ENCODE results near the gene KNDC1.

Gene KNDC1

DNA sequence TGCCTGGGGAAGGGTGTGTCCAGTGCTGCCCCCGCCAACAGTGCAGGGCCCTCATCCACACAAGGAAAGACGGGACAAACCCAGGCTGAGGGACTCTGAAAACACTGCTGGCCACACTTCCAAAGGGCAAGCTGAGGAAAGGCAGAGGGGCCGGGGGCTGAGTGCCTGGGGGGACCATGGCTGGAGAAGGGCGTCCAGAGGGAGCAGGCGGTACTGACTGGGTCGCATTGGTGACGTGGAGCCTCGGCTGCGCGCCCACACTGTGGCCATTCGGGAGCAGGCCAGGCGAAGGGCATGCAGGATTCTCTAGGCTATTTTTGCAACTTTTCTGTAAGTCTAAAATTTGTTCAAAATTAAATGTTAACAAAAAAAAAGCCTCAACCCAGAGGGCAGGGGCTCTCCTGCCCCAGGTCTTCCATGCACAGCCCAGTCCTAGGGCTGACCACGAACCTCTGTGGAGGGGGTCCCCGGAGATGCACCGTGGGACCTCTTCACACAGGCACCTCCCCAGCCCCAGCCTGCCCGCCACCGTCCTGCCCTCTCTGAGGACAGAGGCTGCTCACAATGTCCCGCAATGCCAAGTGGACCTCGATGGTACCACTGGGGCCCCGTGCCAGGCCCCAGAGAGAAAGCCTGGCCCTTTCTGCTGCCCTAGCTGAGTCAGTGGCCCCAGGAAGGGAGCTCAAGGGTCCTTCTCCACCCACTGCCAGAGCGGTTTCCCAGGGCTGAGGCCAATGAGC is 106.2 kb downstream of the KNDC1 start:
- no peaks in the 10 kb centered on the region for H3K9me3 ChIP-seq (ENCODE audit: control insufficient read depth, insufficient read depth, low read length)
- no peak overlapping the region for H3K9ac ChIP-seq (ENCODE audit: low read depth, low read length)
- no peak overlapping the region for H3K4me3 ChIP-seq (ENCODE audit: low read depth, low read length)
- peaks cover 3% of the 10 kb centered on the region for H3K4me1 ChIP-seq (ENCODE audit: control insufficient read depth, insufficient read depth, low read length)
- peaks cover 3% of the 10 kb centered on the region for H3K36me3 ChIP-seq (ENCODE audit: control insufficient read depth, insufficient read depth, low read length)
- peaks cover 10% of the 10 kb centered on the region for H3K27me3 ChIP-seq (ENCODE audit: control insufficient read depth, insufficient read depth, low read length)

DNA sequence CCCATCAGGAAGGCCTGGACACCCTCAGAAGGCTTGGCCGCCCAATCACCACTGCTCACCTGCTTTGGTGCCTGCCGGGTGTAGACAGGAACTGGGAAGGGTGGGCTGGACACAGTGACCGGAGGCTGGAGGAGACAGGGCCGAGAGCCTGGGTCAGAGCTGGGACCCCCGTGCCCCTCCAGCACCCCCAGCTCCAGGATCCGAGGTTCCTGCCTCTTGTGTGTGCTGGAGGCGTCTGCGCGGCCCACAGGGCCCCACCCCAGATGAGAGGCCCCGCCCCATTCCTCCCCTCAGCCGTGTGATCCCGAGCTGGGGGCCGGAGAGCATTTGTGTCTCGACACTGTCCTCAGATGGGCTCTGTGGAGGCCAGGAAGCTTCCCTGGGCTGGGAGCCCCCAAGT is 107.3 kb downstream of the KNDC1 start:
- no peaks in the 10 kb centered on the region for H3K9me3 ChIP-seq (ENCODE audit: control insufficient read depth, insufficient read depth, low read length)
- peaks cover 3% of the 10 kb centered on the region for H3K36me3 ChIP-seq (ENCODE audit: control insufficient read depth, insufficient read depth, low read length)
- H3K27me3 ChIP-seq (ENCODE audit: control insufficient read depth, insufficient read depth, low read length): peaks cover 8% of the 10 kb centered on the region
- H3K9ac ChIP-seq (ENCODE audit: low read depth, low read length): no peak overlapping the region
- H3K4me3 ChIP-seq (ENCODE audit: low read depth, low read length): no peak overlapping the region
- peaks cover 2% of the 10 kb centered on the region for H3K4me1 ChIP-seq (ENCODE audit: control insufficient read depth, insufficient read depth, low read length)

DNA sequence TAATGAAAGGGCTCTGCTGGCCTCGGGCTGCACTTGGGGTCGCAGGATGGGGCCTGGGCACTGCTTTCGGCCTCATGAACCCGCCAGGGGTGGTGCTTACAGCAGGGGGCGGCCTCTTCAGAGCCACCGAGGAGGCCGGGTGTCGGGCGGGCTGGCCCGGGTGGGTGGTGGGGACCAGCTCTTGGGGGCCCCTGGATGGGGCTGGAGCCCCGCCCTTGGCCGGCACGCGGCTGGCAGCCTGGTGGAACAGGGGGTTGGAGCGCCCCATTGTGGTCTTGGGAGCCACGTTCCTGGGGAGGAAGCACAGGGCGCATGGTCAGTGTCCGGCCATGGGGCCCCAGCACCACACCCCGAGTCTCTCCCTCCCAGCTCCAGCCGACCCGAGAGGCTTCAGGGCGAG is 107.8 kb downstream of the KNDC1 start:
- no peak overlapping the region for H3K4me3 ChIP-seq (ENCODE audit: low read depth, low read length)
- no peak overlapping the region for H3K9ac ChIP-seq (ENCODE audit: low read depth, low read length)
- peaks cover 3% of the 10 kb centered on the region for H3K27me3 ChIP-seq (ENCODE audit: control insufficient read depth, insufficient read depth, low read length)
- no peaks in the 10 kb centered on the region for H3K4me1 ChIP-seq (ENCODE audit: control insufficient read depth, insufficient read depth, low read length)
- H3K36me3 ChIP-seq (ENCODE audit: control insufficient read depth, insufficient read depth, low read length): peaks cover 3% of the 10 kb centered on the region
- no peaks in the 10 kb centered on the region for H3K9me3 ChIP-seq (ENCODE audit: control insufficient read depth, insufficient read depth, low read length)

DNA sequence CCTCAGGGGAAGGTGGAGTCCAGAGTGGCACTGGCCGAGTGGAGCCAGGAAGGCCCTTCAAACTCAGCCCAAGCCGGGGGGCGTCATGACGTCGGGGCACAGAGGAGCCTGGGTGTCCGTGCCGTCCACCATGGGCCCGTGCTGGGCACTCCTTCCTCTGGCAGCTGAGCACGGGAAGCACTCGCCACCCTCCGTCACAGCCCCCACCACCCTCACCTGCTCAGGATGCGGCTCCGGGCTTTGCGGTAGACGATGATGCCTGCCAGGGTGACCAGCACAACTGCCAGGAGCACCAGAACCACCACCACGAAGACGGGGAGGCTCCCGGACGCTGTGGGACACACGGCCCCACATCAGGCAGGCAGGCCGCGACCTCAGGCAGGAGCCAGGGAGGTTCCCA is 108.5 kb downstream of the KNDC1 start:
- no peak overlapping the region for H3K4me3 ChIP-seq (ENCODE audit: low read depth, low read length)
- no peaks in the 10 kb centered on the region for H3K9me3 ChIP-seq (ENCODE audit: control insufficient read depth, insufficient read depth, low read length)
- H3K4me1 ChIP-seq (ENCODE audit: control insufficient read depth, insufficient read depth, low read length): no peaks in the 10 kb centered on the region
- H3K27me3 ChIP-seq (ENCODE audit: control insufficient read depth, insufficient read depth, low read length): no peaks in the 10 kb centered on the region
- H3K9ac ChIP-seq (ENCODE audit: low read depth, low read length): no peak overlapping the region
- peaks cover 3% of the 10 kb centered on the region for H3K36me3 ChIP-seq (ENCODE audit: control insufficient read depth, insufficient read depth, low read length)

DNA sequence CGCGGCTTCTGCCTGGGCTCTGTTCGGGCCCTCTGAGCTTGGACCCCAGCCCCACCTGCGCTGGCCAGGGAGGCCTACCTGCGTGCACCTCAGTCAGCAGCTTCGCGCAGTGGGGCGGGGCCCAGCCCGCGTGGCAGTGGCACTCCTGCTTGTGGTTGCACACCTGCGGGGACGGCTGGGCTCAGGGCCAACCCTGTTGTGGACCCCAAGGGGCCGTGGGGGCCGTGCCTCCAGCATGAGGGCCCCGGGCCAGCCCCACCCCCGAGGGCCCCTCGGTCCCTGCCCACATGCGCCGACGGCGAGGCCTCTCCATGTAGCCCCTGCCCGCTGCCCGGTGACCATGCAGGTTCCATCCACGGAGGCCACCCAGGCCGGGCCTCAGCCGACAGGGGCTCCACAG is 109.3 kb downstream of the KNDC1 start:
- Histone ChIP-seq H3K27me3 (ENCODE audit: control insufficient read depth, insufficient read depth, low read length) (no peaks in the 10 kb centered on the region), H3K4me3 (ENCODE audit: low read depth, low read length) (no peak overlapping the region), H3K4me1 (ENCODE audit: control insufficient read depth, insufficient read depth, low read length) (no peaks in the 10 kb centered on the region), H3K9me3 (ENCODE audit: control insufficient read depth, insufficient read depth, low read length) (no peaks in the 10 kb centered on the region), H3K9ac (ENCODE audit: low read depth, low read length) (no peak overlapping the region), H3K36me3 (ENCODE audit: control insufficient read depth, insufficient read depth, low read length) (peaks cover 3% of the 10 kb centered on the region)

DNA sequence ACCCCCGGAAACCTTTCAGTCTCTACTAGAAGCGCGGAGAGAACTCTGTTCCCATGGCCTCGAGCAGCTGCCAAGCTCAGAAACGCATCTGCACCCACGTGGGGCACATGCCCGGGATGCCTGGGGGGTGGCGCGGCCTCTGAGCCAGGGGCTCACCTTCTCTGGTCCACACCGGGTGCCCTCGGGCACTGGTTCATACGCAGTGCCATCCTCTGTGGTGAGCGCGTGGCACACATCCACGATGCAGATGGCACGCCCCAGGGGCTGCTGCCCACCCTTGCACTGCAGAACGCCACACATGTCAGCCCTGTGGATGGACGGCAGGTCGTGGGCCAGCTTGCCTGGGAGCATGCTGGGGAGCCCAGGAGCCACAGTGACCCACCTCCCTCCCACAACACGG is 110.2 kb downstream of the KNDC1 start:
- Histone ChIP-seq H3K9ac (ENCODE audit: low read depth, low read length) (no peak overlapping the region), H3K4me1 (ENCODE audit: control insufficient read depth, insufficient read depth, low read length) (no peaks in the 10 kb centered on the region), H3K4me3 (ENCODE audit: low read depth, low read length) (no peak overlapping the region), H3K9me3 (ENCODE audit: control insufficient read depth, insufficient read depth, low read length) (no peaks in the 10 kb centered on the region), H3K36me3 (ENCODE audit: control insufficient read depth, insufficient read depth, low read length) (peaks cover 3% of the 10 kb centered on the region), H3K27me3 (ENCODE audit: control insufficient read depth, insufficient read depth, low read length) (no peaks in the 10 kb centered on the region)

DNA sequence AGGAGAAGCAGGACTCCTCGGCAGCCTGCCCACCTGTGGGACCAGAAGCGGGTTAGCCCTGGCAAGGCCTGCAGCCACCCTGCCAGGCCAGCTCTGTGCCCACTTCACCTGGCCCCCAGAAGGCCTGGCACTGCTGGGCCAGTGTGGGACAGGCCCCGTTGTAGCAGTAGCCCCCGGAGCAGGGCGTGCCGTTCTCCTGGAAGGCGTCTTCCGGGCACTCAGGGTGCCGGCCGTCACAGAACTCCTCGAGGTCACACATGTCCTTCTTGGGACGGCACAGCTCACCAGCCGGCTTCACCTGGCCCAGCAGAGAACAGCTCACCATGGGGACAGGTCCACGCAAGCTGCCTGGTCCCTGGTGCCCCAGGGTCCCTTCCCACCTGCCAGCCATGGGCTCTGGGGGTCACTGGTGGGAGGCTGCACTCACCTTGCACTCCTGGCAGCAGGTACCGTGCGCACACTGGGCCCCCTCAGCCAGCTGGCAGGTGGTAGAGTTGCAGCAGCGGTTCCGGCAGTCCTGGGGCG is 110.8 kb downstream of the KNDC1 start:
- H3K27me3 ChIP-seq (ENCODE audit: control insufficient read depth, insufficient read depth, low read length): no peaks in the 10 kb centered on the region
- H3K9ac ChIP-seq (ENCODE audit: low read depth, low read length): no peak overlapping the region
- H3K4me3 ChIP-seq (ENCODE audit: low read depth, low read length): no peak overlapping the region
- no peaks in the 10 kb centered on the region for H3K9me3 ChIP-seq (ENCODE audit: control insufficient read depth, insufficient read depth, low read length)
- no peaks in the 10 kb centered on the region for H3K4me1 ChIP-seq (ENCODE audit: control insufficient read depth, insufficient read depth, low read length)
- peaks cover 3% of the 10 kb centered on the region for H3K36me3 ChIP-seq (ENCODE audit: control insufficient read depth, insufficient read depth, low read length)

DNA sequence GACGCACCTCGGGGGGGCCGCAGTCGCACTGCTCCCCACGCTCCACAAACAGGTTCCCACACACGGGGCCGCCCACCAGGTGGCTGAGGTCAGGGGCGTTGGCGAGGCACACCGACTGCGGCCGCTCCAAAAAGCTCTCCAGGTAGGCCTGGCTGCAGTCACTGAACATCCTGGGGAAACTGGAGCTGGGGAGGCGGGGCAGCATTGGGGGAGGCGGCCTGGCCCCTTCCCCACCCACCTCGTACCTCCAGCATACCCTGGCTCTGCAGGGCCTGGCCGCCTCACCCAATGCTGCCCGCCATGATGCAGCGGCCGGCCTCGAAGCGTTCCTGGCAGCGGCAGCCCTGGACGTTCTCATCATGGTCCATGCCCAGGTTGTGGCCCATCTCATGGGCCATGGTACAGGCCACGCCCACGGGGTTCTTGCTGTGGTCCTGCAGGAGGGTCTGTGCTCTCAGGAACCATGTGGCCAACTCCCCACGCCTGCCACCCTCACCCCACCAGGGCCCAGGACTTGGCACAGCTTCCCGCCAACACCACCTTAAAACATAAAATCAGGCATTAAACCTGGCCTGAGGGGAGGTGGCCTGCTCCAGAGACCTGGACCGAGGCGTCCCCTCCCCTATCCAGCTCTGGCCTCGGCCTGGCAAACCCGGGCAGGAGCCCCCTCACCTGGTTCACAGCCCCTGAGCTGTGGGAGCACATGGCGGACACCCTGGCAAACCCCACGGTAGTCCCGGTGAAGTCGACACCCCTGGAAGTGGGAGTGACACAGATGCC is 111.7 kb downstream of the KNDC1 start:
- Histone ChIP-seq H3K4me1 (ENCODE audit: control insufficient read depth, insufficient read depth, low read length) (no peaks in the 10 kb centered on the region), H3K36me3 (ENCODE audit: control insufficient read depth, insufficient read depth, low read length) (peaks cover 3% of the 10 kb centered on the region), H3K4me3 (ENCODE audit: low read depth, low read length) (no peak overlapping the region), H3K9me3 (ENCODE audit: control insufficient read depth, insufficient read depth, low read length) (no peaks in the 10 kb centered on the region), H3K27me3 (ENCODE audit: control insufficient read depth, insufficient read depth, low read length) (peaks cover 3% of the 10 kb centered on the region), H3K9ac (ENCODE audit: low read depth, low read length) (no peak overlapping the region)

DNA sequence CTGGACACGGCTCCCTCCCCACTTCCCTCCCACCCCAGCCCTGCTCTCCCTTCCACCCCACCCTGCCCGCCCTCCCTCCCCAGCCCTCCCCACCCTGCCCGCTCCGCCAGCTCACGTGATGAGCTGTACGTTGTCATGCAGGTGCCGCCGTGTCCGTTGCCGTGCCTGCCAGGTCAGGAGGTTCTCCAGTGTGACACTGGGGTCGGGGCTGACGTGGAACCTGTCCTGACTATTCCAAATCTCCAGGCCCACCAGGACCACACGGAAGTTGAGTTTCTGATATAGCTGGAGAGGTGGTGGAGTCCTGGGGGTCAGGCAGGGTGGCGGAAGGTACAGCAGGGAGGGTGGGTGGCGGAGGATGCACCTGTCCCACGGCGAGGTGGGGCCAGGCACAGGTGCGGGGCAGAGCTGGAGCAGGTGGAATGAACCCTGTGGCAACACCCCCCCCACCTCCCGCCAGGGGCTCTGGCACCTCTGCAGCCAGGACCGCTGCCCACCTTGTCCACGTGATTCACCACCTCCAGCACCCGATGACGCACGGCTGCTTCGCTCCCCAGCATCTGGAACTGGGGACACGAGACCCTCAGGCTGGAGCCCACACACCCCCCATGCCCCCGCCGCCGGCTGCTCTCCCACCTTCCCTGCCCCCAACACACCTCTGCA is 112.4 kb downstream of the KNDC1 start:
- Histone ChIP-seq H3K9ac (ENCODE audit: low read depth, low read length) (no peak overlapping the region), H3K36me3 (ENCODE audit: control insufficient read depth, insufficient read depth, low read length) (peaks cover 3% of the 10 kb centered on the region), H3K4me3 (ENCODE audit: low read depth, low read length) (no peak overlapping the region), H3K27me3 (ENCODE audit: control insufficient read depth, insufficient read depth, low read length) (peaks cover 3% of the 10 kb centered on the region), H3K9me3 (ENCODE audit: control insufficient read depth, insufficient read depth, low read length) (no peaks in the 10 kb centered on the region), H3K4me1 (ENCODE audit: control insufficient read depth, insufficient read depth, low read length) (no peaks in the 10 kb centered on the region)

DNA sequence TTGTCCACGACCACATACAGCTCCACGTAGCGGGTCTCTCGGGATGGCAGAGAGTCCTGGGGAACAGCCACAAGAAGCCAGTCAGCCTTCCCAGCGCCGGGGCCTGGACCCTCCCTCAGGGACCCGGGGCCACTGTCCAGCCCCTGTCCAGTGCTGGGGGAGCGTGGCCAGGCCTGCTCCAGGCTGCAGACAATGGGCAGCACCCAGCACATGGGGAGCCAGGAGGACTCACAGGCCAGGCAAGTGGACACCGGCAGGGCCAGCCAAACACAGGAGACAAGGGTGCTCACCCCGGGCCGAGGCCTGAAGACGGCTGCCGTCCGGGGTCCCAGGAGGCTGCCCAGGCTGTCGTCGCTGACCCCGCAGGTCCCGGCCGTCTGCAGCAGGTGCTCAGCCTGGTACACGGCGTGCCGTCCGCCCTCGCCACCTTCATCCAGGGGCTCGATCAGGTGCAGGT is 113.0 kb downstream of the KNDC1 start:
- H3K4me1 ChIP-seq (ENCODE audit: control insufficient read depth, insufficient read depth, low read length): no peaks in the 10 kb centered on the region
- H3K9ac ChIP-seq (ENCODE audit: low read depth, low read length): no peak overlapping the region
- H3K36me3 ChIP-seq (ENCODE audit: control insufficient read depth, insufficient read depth, low read length): peaks cover 3% of the 10 kb centered on the region
- no peaks in the 10 kb centered on the region for H3K9me3 ChIP-seq (ENCODE audit: control insufficient read depth, insufficient read depth, low read length)
- H3K4me3 ChIP-seq (ENCODE audit: low read depth, low read length): no peak overlapping the region
- H3K27me3 ChIP-seq (ENCODE audit: control insufficient read depth, insufficient read depth, low read length): peaks cover 3% of the 10 kb centered on the region

DNA sequence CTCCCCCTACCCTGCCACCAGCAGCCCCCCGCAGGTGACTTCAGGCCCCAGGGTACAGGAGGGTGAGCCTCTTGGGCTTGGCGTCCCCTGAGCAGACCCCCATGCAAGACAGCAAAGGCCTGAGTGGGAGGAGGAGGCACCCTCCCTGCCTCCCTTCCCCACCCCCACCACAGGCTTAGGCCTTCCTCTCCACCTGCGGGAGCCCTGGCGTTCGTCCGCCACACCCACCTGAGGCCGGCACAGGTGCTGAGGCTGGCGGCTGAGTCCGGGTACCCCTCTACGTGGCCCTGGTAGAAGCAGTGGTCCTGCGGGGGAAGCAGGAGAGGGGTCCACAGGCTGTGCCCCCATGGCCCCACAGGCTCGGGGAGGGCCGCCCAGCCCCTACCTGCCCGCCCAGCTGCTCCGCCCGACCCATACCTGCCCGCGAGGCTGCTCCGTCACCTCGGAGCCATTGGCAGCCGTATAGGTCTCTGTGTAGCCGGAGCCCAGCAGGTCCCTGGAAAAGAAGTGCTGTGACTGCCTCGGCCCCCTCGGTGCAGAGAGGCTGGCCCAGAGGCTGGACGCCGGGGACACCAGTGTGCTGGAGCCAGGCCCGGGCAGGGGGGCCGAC is 113.6 kb downstream of the KNDC1 start:
- Histone ChIP-seq H3K27me3 (ENCODE audit: control insufficient read depth, insufficient read depth, low read length) (peaks cover 3% of the 10 kb centered on the region), H3K36me3 (ENCODE audit: control insufficient read depth, insufficient read depth, low read length) (peaks cover 3% of the 10 kb centered on the region), H3K9ac (ENCODE audit: low read depth, low read length) (no peak overlapping the region), H3K9me3 (ENCODE audit: control insufficient read depth, insufficient read depth, low read length) (no peaks in the 10 kb centered on the region), H3K4me1 (ENCODE audit: control insufficient read depth, insufficient read depth, low read length) (no peaks in the 10 kb centered on the region), H3K4me3 (ENCODE audit: low read depth, low read length) (no peak overlapping the region)
